ENCODE measurements around the gene ALG10.
"Not testable (repeated sequence)": the region's sequence is repeated elsewhere in the genome, so short reads cannot be mapped to it uniquely, and the experiment has no call there.

Gene ALG10, protein sequence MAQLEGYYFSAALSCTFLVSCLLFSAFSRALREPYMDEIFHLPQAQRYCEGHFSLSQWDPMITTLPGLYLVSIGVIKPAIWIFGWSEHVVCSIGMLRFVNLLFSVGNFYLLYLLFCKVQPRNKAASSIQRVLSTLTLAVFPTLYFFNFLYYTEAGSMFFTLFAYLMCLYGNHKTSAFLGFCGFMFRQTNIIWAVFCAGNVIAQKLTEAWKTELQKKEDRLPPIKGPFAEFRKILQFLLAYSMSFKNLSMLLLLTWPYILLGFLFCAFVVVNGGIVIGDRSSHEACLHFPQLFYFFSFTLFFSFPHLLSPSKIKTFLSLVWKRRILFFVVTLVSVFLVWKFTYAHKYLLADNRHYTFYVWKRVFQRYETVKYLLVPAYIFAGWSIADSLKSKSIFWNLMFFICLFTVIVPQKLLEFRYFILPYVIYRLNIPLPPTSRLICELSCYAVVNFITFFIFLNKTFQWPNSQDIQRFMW

DNA sequence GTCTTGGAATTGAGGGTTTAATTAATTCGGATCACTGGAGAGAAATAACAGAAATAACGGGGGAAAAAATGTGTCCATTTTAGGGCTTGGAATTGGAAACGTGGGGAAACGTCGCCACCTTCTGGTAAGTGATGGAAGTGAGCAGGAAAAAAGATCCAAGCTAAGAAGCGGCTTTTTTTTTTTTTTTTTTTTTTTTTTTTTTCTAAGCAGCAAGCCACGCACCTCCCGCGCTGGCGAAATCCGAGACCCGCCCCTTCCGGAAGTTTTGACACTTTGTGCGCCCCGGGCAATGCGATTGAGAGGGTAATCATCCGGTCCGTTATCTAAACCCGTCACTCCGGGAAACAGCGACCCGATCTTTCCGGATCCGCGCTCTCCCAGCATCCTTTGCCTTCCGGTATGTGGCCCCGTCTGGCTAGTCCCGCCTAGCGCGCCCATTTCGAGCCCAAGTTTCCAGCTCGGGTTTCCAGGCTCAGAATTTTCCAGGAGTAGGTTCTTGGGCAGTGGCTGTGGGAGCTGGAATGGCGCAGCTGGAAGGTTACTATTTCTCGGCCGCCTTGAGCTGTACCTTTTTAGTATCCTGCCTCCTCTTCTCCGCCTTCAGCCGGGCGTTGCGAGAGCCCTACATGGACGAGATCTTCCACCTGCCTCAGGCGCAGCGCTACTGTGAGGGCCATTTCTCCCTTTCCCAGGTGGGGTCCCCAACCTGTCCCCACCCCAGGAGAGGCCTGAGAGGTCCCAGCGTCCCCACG is at the start of gene ALG10:
ALG10 (plus strand) TSS at position 418 of the 752 bp plus-strand sequence; CDS start at position 522, 104 bp downstream.
- 0 out of 2 replicates have a peak, but pooled peaks have one; percentile 19 for TF ChIP-seq JUND (IDR thresholded peaks at IDR 0.05; ENCODE audit: low read depth)
- in situ Hi-C loops (cut with HindIII; ENCODE audit: low pct_unique_long_range_greater_than_20kb, low sequenced_read_pairs), result no loop called here
- DNase-seq (ENCODE audit: low read depth in 1 of 2, low spot score in 1 of 2), result peak; percentile 10 to 98

DNA sequence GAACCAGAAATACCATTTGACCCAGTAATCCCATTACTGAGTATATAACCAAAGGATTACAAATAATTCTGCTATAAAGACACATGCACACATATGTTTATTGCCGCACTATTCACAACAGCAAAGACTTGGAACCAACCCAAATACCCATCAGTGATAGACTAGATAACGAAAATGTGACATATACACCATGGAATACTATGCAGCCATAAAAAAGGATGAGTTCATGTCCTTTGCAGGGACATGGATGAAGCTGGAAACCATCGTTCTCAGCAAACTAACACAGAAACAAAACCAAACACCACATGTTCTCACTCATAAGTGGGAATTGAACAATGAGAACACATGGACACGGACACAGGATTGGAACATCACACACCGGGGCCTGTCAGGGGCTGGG is 49.4 kb upstream of the ALG10 start:
- in situ Hi-C loops (cut with HindIII; ENCODE audit: low pct_unique_long_range_greater_than_20kb, low sequenced_read_pairs); DNase-seq (ENCODE audit: low read depth in 1 of 2, low spot score in 1 of 2): not testable (repeated sequence)

DNA sequence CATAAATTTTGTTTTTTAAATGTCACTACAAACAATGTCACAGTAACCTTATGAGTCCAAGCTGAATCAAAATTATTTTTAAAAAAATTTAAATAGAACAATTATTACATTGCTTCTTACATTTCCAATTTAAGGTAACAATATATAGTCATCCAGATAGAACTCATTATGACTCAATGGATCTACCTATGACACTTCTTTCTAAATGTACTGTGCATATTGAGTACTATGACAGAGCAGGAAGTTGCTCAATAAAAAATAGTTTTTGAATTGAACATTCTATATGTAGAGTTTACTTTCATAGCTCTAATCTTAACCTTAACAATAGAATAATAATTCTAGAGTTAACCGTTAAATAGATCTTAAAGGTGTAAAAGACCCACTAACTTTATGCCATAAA is 44.4 kb upstream of the ALG10 start:
- in situ Hi-C loops (cut with HindIII; ENCODE audit: low pct_unique_long_range_greater_than_20kb, low sequenced_read_pairs), result no loop called here
- DNase-seq (ENCODE audit: low read depth in 1 of 2, low spot score in 1 of 2), result no peak
- TF ChIP-seq JUND (IDR thresholded peaks at IDR 0.05; ENCODE audit: low read depth), result no peak

DNA sequence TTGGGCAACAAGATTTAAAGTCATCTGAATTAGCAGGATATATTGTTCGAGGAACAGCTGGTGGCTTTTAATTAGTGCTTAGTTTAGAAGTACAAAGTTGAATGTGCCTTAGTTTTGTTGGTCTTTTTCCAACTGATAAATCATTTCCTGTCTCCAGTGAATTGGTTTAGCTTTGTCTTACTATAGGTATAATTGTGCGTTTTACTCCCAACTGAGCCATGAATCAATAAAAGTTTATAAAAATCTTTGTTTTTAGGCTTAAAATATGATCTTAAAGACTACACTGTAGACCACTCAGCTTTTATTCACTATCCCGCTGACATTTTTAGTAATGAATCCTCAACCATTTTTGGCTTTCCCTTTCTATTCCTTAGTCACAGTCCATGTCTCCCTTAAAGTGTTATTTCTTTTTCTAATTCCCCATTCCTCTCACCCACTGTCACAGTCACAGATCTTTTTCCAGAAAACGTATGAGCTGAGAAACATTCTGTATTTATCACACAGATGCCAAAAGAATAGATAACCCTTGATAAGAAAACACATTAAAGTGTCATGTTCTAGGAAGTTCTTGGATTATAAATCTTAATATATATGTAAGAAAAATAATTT is 34.0 kb upstream of the ALG10 start:
- TF ChIP-seq JUND (IDR thresholded peaks at IDR 0.05; ENCODE audit: low read depth), result no peak
- in situ Hi-C loops (cut with HindIII; ENCODE audit: low pct_unique_long_range_greater_than_20kb, low sequenced_read_pairs), result no loop called here
- DNase-seq (ENCODE audit: low read depth in 1 of 2, low spot score in 1 of 2), result no peak

DNA sequence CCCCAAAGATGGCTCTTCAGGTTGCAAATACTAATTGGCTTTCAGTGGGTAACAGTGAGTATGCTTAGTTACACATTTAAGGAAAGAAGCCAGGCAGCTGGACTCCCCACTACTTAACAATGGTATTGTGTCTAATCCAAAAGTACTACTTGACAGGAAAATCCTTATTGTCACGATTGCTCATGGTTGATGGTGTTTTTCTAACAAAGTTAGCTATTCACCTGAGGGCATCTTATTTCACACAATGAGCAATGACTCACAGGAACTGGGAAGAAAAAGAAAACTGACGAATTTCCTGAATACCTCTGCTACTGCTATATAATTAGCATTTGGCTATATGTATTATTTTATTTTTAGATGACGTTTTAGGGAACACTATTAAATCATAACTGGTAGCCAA is 33.4 kb upstream of the ALG10 start:
- in situ Hi-C loops (cut with HindIII; ENCODE audit: low pct_unique_long_range_greater_than_20kb, low sequenced_read_pairs), result no loop called here
- no peak for TF ChIP-seq JUND (IDR thresholded peaks at IDR 0.05; ENCODE audit: low read depth)
- DNase-seq (ENCODE audit: low read depth in 1 of 2, low spot score in 1 of 2), result no peak

DNA sequence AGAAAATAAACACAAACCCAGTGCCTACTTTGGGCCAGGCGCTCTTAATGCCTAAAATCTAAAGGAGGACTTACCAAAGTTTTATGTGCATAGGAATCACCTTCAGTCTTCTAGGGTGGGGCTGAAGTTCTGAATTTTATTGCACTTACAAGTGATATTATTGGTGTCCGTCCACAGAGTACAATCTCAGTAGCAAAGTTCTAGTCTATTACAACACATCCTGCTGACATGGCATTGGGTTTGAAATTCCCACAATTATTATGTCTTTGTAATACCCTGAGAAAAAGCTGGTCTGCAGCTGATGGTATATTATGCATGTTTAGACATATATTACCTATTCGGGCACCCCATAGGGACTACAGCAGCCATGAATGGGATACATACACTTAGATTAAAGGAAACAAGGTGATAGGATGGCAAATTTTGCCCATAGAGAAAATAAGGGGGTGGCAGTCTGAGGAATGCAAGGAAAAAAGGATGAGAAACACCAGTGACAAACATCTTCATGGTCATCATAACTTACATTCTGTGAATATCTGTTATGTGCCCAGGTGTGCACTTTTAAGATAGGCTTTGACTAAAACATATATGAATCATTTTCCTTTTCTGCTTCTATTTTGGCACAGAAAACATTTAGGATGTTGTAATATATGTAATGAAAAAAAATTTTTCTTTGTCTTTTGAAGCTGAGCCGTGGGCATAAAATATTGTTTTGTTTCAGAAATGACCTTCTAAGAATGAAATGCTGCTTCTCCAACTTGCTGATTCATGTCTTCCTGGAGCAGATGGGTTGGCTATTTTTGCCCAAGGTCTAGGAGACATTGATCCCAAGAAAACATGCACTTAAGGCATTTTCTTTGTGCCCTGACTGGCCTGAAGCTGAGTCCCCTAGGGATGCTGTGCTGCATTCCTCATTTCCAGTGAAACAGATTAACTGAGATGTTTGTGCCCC is 27.2 kb upstream of the ALG10 start:
- DNase-seq (ENCODE audit: low read depth in 1 of 2, low spot score in 1 of 2), result no peak
- in situ Hi-C loops (cut with HindIII; ENCODE audit: low pct_unique_long_range_greater_than_20kb, low sequenced_read_pairs), result no loop called here
- TF ChIP-seq JUND (IDR thresholded peaks at IDR 0.05; ENCODE audit: low read depth), result no peak

DNA sequence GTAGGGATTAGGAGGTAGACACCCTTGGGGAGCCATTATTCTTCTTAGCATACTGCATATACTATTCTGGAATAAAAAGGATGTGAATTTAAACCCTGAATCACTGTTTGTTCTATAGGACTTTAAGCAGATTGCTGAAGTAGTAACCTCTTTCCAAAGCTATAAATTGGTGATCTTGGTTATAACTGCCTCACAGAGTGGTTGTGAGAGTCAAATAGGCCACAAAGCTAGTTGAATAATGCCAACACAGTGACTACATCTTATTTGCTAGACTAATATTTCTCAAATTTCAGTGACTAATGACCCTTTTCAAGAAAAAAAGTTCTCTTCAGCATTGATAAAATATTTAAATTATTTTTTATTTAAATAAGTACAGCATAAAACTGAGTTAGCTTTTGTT is 13.5 kb upstream of the ALG10 start:
- DNase-seq (ENCODE audit: low read depth in 1 of 2, low spot score in 1 of 2); in situ Hi-C loops (cut with HindIII; ENCODE audit: low pct_unique_long_range_greater_than_20kb, low sequenced_read_pairs): not testable (repeated sequence)

DNA sequence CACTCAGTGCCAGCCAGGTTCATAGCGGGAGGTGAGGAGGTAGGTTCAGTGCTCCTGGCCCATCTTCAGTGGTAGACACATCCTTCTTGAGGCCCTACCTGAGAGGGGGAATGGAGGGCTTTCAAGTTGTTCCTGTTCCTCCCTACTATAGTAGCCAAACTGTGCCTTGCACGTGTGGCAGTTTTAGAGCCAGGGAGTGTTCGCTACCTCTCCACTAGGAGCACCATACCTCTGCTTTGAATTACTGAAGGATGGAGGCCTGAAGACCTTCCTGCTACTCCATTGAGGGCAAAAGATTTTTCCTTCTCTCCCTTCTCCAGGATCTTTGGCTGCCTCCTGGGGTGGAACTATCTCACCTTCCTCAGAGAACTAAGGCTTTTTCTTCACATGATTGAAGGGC is 5.9 kb upstream of the ALG10 start:
- no peak for TF ChIP-seq JUND (IDR thresholded peaks at IDR 0.05; ENCODE audit: low read depth)
- in situ Hi-C loops (cut with HindIII; ENCODE audit: low pct_unique_long_range_greater_than_20kb, low sequenced_read_pairs), result no loop called here
- peak in 1 of 2 experiments; percentile 13 for DNase-seq (ENCODE audit: low read depth in 1 of 2, low spot score in 1 of 2)

DNA sequence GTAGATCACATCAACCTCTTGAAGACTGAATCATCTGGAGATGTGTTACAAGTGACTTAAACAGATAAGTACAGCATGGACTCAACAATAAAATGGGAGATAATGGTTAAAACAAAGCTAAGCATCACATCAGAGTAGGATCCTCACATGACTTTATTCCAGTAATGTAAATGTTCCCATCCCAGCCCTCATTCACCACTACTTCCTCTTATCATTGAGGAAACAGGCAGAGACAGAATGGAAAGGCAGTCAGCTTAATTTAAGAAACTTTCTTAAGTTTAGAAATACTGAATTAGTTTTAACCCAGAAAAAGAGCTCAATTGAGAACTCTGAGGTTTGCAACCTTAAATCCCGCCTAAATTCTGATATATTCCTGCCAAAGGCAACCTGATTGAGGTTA is 1.2 kb upstream of the ALG10 start:
- DNase-seq (ENCODE audit: low read depth in 1 of 2, low spot score in 1 of 2), result no peak
- TF ChIP-seq JUND (IDR thresholded peaks at IDR 0.05; ENCODE audit: low read depth), result no peak
- in situ Hi-C loops (cut with HindIII; ENCODE audit: low pct_unique_long_range_greater_than_20kb, low sequenced_read_pairs), result no loop called here

DNA sequence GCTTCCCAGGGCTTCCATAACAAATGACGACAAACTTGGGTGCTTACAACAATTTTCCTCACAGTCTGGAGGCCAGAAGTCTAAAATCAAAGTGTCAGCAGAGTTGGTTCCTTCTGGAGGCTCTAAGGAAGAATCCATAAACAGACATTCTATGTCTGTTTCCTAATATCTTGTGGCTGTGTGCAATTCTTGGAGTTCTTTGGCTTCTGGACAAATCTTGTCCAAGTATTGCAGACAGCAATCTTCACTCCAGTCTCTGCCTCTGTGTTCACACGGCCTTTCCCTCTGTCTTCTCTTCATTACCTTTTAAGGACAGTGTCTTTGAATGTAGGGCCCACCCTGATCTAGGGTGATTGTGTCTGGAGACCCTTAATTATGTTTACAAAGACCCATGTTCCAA is 5.4 kb downstream of the ALG10 start:
- in situ Hi-C loops (cut with HindIII; ENCODE audit: low pct_unique_long_range_greater_than_20kb, low sequenced_read_pairs); DNase-seq (ENCODE audit: low read depth in 1 of 2, low spot score in 1 of 2): not testable (repeated sequence)

DNA sequence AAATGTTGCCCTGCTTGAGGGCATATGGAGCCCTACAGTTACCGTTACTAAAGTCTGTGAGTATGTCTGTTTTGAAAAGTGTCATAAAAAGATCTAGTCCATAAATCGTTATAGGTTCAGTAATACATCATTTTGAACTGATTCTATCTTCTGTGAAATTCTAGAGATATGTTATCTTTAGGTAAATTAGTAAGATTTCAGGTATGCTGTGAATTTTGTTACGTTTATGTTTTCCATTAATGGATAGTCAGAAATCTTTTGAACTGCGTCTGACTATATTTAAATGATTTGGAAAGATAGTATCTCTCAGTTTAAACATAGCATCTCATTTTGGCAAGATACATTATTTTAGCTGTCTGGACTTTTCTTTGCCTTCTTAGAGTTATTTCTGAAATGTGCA is 8.3 kb downstream of the ALG10 start:
- no peak for DNase-seq (ENCODE audit: low read depth in 1 of 2, low spot score in 1 of 2)
- in situ Hi-C loops (cut with HindIII; ENCODE audit: low pct_unique_long_range_greater_than_20kb, low sequenced_read_pairs), result no loop called here
- TF ChIP-seq JUND (IDR thresholded peaks at IDR 0.05; ENCODE audit: low read depth), result no peak
